ENCODE measurements around the gene COL12A1.

- TF ChIP-seq TCF7L2 (IDR thresholded peaks at IDR 0.05; ENCODE audit: low read depth, low read length): no peak
- TF ChIP-seq RAD21 (CRISPR knock-in tag; conservative IDR thresholded peaks at IDR 0.05 in 1 of 2, IDR thresholded peaks at IDR 0.05 in 1 of 2): no peak
- no peak for TF ChIP-seq STAT6 (CRISPR knock-in tag; IDR thresholded peaks at IDR 0.05)
These were observed 140.3 kb downstream of the COL12A1 start for GRCh38 chr6:75065523-75065922.

Data from K562 (cell line).